Middle frontal gyrus (tissue), 1 donor: ENCODE results near the gene TRAF1.

Experiments used
- DNase-seq: peaks from one replicate; pipeline ENCODE4 v3.0.0-alpha.2; 2015; ENCODE audit warnings: low spot score; ENCODE audit errors: extremely low spot score

Gene TRAF1

DNA sequence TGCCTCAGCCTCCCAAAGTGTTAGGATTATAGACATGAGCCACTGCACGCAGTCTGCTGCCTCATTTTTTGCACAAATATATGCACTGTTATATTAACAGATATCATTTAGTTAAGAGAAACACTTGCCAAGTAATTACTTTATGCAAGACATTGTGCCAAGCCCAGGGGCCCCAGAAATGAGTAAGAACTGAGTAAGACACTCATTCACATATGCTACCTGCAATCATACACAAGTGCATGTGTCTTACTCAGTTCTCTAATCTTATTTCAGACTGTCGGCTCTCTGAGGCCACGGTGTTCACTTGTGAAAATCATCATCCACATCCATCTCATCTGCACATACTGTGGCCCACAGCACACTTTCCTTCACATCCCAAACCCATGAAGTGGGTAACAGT is 16.0 kb downstream of the TRAF1 start:
- DNase-seq: no peak

DNA sequence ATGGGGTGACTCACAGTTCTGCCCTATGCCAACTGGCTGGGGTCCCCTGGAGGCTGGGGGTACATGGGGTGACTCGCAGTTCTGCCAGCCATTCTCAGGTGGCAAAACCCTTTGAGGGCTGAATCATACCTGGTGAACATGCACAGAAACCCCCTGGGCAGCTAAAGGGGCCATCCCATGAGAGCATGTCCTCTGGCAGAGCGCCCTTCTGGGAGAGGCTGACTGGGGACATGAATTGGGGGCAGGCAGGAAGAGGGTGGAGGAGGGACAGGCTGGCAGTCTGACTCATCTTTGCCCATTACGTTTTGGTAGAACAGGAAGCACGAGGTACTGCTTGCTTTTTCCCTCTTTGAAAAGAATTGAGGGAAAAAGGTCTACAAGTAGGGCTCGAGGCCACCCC is 16.7 kb downstream of the TRAF1 start:
- DNase-seq: no peak

DNA sequence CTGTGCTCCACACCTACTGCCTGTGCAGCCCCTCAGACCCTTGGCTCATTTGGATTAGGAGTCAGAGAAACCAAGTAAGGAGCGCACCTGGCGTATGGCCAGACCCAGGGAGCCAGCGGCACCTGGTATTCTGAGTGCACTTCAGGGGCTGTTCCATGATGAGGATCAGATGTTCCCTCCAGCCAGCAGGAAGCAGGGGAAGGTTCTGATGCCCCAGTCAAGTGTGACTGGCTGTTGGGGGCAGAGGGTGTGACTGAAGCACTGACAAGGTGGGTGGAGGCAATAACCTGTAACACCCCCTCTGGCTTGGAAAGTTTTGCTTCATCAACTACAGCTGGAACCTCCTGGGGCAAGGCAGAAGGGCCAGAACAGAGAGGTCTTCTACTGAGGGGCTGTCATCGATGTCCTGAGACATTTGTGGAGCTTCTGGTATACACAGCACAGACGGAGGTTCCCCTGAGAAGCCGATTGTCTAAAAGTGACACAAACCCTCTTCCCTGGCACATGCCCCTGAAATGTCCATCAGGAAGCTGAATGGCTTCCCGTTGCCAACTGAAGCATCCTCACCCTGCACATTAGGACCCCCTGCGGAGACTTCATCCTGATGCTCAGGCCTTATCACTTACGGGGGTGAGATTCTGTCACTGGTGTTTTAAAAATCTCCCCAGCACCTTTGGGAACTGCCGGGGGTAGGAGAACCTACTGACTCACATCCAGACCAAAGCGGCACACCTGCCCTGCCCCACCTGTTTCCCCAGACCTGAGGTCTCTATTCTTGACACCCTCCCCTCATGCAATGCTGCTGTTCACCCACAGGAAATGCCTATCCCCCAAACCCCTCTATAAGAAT is 21.1 kb downstream of the TRAF1 start:
- DNase-seq: no peak

DNA sequence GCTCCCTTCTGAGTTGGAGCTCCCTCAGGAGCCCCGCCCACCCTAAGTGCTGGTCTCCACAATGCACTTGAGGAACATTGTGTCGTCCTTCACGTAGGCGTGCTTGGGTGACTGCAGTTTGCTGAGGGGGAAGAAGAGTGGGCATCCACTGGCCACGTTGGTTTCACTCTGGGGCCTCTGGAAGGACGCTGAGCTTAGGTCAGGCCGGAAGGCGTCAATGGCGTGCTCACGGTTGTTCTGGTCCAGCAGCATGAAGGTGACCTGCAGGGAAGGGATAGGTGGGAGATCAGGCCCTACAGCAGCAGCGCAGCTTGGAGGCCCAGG is 21.7 kb downstream of the TRAF1 start:
- no peak for DNase-seq

DNA sequence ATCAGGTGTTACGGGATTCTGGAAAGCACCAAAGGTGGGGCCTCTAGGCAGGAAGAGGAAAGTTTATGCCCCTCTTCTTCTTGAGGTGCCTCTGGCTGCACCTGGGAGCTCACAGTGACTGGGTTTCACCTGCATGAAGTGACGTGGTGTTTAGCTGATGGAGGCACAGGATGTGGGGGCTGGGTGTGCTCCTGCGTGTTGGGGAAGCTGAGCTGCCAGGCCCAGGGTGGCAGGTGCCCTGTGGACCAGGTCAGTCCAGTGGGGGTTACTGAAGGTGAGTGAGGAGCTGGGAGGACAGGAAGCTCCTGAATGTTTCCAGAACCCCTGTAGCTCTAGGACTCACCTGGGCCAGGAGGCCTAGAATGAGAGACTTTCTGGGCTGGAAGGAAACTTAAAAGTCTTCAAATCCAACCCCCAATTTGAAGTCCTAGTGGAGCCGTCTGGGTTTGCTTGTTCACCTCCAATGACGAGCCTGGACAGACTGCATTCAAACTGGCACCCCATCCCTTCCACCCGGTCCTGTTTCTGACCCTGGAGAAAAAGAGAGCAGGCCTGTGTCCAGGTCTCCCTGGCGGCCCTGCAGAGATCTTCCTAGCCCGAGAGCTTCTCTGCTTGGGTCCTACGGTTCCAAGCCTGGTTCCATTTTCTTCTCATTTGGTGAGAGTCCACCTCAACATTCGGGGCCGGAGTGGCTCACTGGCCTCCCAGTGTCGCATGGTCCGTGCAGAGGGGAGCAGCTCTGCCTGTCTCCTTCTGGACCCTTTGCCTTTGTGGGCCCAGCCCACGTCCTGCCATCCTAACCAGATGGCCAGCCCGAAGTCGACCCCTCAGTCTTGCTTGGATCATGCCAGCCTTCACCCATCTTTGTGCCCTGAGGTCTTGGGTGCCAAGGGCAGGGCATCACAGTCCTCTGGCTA is 22.3 kb downstream of the TRAF1 start:
- DNase-seq: no peak

DNA sequence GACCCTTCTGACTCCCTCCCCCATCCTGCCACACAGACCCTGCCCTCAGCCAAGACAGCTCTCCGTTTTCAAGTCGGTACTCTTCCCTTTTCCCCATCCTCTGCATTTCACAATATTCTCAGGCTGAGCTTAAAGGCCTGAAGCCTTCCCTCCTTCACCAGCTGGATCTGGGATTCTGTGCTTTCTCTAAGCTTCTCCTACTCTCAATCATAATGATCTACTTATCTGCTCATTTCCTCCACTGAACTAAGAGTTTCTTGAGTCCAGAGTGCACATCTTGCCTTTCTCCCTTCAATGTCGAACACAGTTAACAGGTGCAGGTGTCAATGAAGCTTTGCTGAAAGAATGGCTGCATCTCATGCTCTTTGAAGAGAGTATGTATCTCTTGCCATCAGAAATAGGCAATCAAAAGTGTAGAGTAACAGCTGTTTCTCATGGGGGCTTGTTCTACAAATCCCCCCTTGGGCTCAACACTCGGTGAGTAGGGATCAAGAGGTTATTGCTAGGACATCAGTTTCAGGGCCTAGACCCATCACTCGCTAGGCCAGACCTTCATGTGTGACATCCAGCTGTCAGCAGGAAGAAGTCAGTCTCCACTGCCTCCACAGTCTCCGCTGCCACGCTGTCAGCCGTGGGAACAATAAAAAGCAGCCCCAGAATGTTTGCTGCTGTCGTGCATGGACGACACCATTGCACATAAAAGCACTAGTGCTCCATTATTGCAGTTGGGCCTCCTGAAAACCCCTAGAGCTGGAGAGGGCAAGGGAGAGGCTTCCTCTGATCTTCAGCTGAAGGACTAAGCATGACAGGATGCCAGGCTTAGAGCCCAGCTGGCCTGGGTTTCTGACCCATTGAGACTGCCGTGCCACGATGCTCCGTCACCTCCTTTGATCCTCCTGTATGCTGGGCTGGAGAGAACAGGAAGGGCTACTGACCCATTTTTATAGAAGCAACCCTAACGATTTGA is 23.7 kb downstream of the TRAF1 start:
- no peak for DNase-seq

DNA sequence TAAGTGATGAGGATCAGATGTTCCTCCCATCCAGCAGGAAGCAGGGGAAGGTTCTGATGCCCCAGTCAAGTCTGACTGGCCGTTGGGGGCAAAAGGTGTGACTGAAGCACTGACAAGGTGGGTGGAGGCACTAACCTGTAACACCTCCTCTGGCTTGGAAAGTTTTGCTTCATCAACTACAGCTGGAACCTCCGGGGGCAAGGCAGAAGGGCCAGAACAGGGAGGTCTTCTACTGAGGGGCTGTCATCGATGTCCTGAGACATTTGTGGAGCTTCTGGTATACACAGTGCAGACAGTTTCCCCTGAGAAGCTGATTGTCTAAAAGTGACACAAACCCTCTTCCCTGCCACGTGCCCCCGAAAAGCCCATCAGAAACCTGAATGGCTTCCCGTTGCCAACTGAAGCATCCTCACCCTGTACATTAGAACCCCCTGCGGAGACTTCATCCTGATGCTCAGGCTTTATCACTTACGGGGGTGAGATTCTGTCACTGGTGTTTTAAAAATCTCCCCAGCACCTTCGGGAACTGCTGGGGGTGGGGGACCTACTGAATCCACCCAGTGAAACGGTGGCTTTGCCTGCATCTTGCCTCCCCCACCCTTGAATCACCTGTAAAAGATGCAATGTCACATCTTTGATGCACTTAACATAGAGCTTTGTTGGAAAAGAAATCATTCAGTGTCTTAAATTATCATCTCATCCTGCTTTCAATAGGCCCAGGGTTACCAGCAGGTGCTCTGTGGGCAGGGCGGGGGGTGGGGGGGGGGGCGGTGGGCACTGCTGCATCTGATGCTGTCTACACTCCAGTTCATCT is 24.6 kb downstream of the TRAF1 start:
- DNase-seq: no peak

DNA sequence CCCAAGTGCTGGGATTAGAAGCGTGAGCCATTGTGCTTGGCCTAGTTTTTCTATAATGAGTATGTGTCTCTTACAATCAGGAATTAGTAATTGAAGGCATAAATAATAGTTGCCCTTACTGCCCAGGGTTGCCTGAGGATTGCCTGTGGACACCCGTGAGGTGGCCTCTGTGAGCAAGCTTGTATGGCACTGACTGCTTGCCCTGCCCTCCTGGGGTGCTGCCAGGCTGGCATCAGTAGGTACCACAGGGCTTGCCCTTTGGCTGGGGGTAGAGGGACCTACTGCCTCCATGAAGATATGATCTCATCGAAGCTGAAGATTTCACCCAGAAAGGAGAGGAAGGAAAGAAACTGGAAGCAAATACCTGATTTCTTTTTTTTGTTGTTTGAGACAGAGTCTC is 25.8 kb downstream of the TRAF1 start:
- DNase-seq: no peak

GRCh38 chr9:120899490-120900068 is 27.0 kb downstream of the TRAF1 start:
- DNase-seq: no peak

DNA sequence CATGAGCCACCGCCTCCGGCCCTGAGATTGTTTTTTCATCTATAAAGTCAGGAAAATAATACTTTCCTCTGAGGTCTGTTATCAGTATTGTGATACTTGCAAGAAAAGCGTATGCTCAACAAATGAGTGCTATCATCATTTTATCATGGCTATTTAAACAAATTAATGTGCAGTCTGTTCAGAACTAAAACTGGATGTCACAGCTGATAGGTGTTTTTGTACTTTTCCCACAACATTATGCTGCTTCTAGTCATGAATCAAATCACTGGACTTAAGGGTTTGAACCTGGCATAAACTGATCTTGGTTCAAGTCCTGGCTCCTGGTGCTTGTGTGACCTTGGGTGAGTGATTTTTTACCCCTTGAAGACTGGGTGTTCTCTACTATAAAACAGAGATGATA is 28.2 kb downstream of the TRAF1 start:
- DNase-seq: no peak

DNA sequence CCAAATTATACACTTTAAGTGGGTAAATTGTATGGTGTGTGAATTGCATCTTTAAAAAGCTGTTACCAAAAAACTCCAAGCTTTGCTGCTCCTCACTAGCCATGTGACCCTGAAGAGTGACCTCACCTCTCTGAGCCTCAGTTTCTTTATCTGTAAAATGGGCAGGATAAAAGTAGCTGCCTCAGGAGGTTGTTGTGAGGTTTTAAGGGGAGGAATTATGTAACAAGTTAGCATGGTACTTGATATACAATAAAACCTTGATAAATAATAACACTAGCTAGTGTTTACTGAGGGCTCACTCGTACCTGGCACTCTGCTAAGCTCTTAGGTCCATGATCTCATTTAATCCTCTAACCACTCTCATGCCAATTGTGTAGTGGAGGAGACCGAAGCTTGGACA is 30.6 kb downstream of the TRAF1 start:
- DNase-seq: no peak

DNA sequence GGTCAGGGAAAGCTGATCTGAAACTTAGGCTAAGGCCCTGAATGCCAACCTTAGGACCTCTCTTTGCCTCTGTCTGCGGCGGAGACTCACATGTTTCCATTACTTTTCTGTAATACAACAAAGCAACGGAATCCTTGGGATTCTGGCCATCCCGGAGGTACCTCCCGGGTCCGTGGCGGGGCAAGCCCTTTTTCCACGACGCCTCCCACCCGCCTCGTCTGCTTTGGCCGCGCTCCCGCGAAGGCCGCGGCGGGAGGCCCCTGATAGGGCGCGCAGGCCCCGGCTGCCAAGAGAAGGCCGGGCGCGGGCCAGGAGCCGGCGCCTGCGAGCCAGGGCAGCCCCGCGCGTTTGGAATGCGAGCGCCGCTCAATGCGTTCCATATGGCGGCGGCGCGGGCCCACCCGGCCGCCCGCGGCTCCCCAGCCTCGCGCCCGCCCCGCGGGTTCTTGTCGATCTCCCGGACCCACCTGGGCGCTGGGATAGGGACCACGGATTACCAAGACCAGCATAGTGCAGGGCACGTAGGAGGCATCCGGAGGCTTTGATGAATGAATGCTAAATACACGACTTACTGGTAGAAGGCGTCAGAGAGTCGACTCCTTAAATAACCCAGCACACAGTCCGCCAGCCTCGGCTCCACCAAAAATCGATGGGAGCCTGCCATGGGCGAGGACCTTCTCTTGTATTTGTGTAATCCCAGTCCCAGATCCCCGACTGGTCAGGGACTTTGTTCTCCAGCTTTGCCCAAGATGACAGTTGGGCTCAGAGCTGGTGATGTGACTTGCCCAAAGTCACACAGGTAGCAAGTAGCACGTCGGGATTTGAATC is 32.1 kb downstream of the TRAF1 start:
- DNase-seq: no peak

DNA sequence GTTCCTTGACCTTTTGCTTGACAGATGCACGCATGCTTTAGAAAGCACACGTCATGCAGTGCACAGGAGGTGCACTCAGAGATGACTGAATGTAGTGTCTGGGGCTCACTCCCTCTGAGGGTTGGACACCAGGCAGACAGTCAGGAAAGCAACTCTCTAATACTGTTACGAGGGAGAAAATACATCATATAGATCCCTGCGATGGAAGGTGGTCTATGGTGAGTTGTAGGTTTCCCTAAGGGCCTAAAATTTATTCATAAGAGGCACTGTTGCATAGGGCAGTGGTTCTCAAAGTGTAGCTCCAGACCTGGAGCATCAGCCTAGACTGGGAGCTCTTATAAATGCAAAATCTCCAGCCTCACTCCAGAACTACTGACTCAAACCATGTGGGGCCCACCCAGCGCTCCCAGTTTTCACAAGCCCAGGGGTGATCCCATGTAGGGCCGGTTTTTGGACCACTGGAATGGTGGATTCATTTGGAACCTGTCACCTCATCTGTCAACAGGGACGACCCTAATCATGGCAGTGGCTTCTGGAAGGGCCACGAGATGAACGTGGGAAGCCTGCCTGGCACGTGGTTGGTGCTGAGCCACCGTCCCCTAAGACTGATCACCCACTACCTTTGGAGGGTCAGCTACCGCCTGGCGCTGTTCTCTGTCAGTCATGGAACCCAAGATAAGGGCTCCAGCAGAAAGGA is 32.8 kb downstream of the TRAF1 start:
- DNase-seq: no peak

- no peak for DNase-seq
These were observed 33.6 kb downstream of the TRAF1 start for GRCh38 chr9:120892748-120893610.

DNA sequence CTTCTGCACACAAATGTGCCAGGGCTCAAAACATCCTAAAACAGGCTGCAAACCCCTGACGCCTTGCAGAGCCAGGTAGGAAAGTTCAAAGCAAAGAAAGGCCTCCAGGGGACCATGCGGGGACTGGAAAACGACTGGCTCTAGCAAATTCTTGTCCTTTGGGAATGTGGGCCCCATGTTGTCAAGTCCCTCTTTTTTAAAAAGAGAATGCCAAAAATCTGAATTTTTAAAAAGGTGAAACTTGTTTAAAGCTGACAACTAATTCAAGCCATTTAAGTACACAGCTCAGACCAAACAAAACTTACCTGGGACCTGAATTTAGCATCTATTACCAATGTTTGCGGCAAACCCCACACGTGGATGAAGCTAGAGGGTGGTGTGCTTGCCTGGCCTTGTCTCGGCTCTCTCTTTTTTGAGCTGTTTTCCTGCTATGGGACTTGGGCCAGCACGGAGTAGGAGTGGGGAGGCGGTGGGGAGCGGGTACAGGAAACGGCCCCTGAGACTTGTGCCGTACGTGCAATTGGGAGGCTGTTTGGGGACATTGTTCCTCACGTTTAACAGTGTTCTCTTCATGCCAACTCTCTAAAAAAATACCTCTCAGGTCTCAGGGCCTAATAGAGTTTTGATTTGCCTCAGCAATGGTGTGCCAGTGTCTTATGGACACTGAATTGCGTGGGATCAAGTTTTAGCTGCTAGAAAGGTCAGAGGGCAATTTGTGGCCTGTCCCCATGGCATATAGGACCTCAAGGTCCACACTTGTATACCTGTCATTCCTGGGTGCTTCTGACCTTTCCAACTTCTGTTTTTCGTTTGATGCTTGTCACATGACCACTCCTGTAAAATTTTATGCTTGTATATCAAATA is 34.5 kb downstream of the TRAF1 start:
- no peak for DNase-seq

- no peak for DNase-seq
These were observed 35.2 kb downstream of the TRAF1 start for GRCh38 chr9:120891245-120891883.
